MCF 10A (cell line): Measurements from ENCODE around the gene DAB2. TPM values are rescaled to one million over a fixed set of nuclear protein-coding genes. Genes with fewer than 3 reads are reported as not detected.

Experiments used
- BruUV-seq: library from RNA; stranded (reverse); fragments of 400-500 nt; replicated peaks from 2 replicates; lab custom pipeline; 2021; lab: Mats Ljungman, UMichigan
- CTCF ChIA-PET: fragments of 300-600 bp; sonication (Branson Sonifier 250); formaldehyde crosslinking; extraction: SDS; loops from one replicate; lab custom pipeline; 2021; ENCODE audit warnings: antibody characterized with exemption, inconsistent platforms; lab: Yijun Ruan, JAX
- POLR2A ChIA-PET: fragments of 300-600, 350-650 bp; sonication (Branson Sonifier 250); formaldehyde crosslinking; extraction: SDS; loops from one replicate; lab custom pipeline; 2020; ENCODE audit warnings: antibody characterized with exemption, inconsistent platforms; lab: Yijun Ruan, JAX
- DNase-seq: peaks from one replicate; pipeline ENCODE4 v3.0.0-alpha.2; 2018; ENCODE audit not compliant: unreplicated experiment
- H3K27ac Mint-ChIP-seq: one replicate; pipeline ENCODE4 v1.8.0; 2022; ENCODE audit warnings: mild to moderate bottlenecking, low read depth, mixed read lengths; ENCODE audit not compliant: unreplicated experiment
- H3K27me3 Mint-ChIP-seq: one replicate; pipeline ENCODE4 v1.8.0; 2022; ENCODE audit warnings: mixed read lengths; ENCODE audit not compliant: insufficient read depth, unreplicated experiment
- H3K36me3 Mint-ChIP-seq: one replicate; pipeline ENCODE4 v1.8.0; 2022; ENCODE audit warnings: mild to moderate bottlenecking, moderate library complexity, mixed read lengths; ENCODE audit not compliant: insufficient read depth, unreplicated experiment
- H3K4me1 Mint-ChIP-seq: one replicate; pipeline ENCODE4 v1.8.0; 2022; ENCODE audit warnings: mixed read lengths; ENCODE audit not compliant: insufficient read depth, unreplicated experiment
- H3K4me3 Mint-ChIP-seq: one replicate; pipeline ENCODE4 v1.8.0; 2022; ENCODE audit warnings: mild to moderate bottlenecking, moderate library complexity, mixed read lengths; ENCODE audit not compliant: unreplicated experiment
- H3K9me3 Mint-ChIP-seq: one replicate; pipeline ENCODE4 v1.8.0; 2022; ENCODE audit warnings: mixed read lengths; ENCODE audit not compliant: unreplicated experiment
- CTCF ChIP-seq: fragments of 200-600 bp; IDR thresholded peaks from one replicate; pipeline ENCODE4 v1.8.0; 2022; ENCODE audit warnings: antibody characterized with exemption, mild to moderate bottlenecking; ENCODE audit not compliant: unreplicated experiment
- intact Hi-C: fragments of 100-400 bp; cut with micrococcal nuclease; formaldehyde crosslinking; loops from 2 replicates; pipeline ENCODE4 v1.14.1; 2022
- total RNA-seq: library from RNA; stranded (reverse); gene quantifications from 2 replicates; pipeline ENCODE4 v1.2.3, GENCODE V29; 2022

Gene DAB2
- total RNA-seq, 1 experiment from 2014 or later, result 0.68 TPM

GRCh38 chr5:39423331-39423751 lies 1.4 kb downstream of the DAB2 start:
- H3K27ac Mint-ChIP-seq, result no peak overlapping the region
- no peaks in the 10 kb centered on the region for H3K36me3 Mint-ChIP-seq
- H3K4me1 Mint-ChIP-seq, result peaks cover 5% of the 10 kb centered on the region
- peaks cover 18% of the 10 kb centered on the region for H3K27me3 Mint-ChIP-seq
- H3K9me3 Mint-ChIP-seq, result no peaks in the 10 kb centered on the region
- TF ChIP-seq CTCF, result no peak
- intact Hi-C loops, result no loop called here
- no peak overlapping the region for H3K4me3 Mint-ChIP-seq
- POLR2A ChIA-PET, result interaction anchor here (1.1 to 1.8 kb wide), 2 partner anchors 10 to 24 kb away, joined by 4 to 5 read pairs; no protein-coding TSS in a partner anchor
- BruUV-seq, result no TSS peak
- no peak for DNase-seq
- CTCF ChIA-PET, result interaction anchor here (1.7 to 3.7 kb wide), 2 partner anchors 12 to 47 kb away, joined by 5 to 13 read pairs; no protein-coding TSS in a partner anchor

DNA sequence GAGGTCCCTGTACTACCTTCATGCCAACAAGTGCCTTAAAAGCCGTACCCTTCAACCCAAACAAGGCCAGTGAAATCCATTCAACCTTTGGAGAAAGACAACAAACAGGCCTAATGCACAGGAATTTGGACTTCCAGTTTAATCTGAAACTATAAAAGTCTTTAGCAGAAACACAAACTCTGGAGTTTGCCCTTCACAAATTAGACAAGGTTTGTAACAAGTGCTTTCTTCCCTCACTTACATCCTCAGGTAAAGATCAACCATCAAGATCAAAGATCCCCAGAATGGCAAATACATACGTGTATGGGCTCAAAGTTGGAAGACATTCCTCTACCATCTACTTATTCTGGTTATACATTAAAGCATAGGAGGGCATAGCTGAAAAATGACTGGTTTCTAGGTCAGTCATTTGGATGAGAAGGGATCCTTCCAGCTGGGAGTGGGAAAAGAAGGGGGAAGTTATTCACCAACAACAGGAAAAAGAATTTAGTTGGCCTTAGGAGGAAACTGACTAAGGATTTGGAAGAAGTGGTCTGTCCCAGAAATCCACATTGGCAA lies 2.0 kb downstream of the DAB2 start:
- Mint-ChIP-seq H3K4me1 (peaks cover 5% of the 10 kb centered on the region), H3K36me3 (no peaks in the 10 kb centered on the region), H3K9me3 (no peaks in the 10 kb centered on the region), H3K4me3 (no peak overlapping the region), H3K27ac (no peak overlapping the region), H3K27me3 (peaks cover 16% of the 10 kb centered on the region)
- intact Hi-C loops, result no loop called here
- DNase-seq, result no peak
- BruUV-seq, result no TSS peak
- no peak for TF ChIP-seq CTCF
- ChIA-PET POLR2A (interaction anchor here (1.1 kb wide), 1 partner anchor 9 kb away, joined by 5 read pairs; no protein-coding TSS in a partner anchor), CTCF (interaction anchor here (0.6 to 3.7 kb wide), 3 partner anchors 20 to 140 kb away, joined by 3 to 13 read pairs (median 3); no protein-coding TSS in a partner anchor)

GRCh38 chr5:39422036-39422606 lies 2.7 kb downstream of the DAB2 start:
- Mint-ChIP-seq H3K9me3 (no peaks in the 10 kb centered on the region), H3K27ac (no peak overlapping the region), H3K4me1 (peaks cover 5% of the 10 kb centered on the region), H3K27me3 (peaks cover 10% of the 10 kb centered on the region), H3K36me3 (no peaks in the 10 kb centered on the region), H3K4me3 (no peak overlapping the region)
- CTCF ChIA-PET, result interaction anchor here (1.6 kb wide), 1 partner anchor 19 kb away, joined by 3 read pairs; no protein-coding TSS in a partner anchor
- POLR2A ChIA-PET, result no interaction called here
- TF ChIP-seq CTCF, result no peak
- intact Hi-C loops, result no loop called here
- BruUV-seq, result no TSS peak
- no peak for DNase-seq

DNA sequence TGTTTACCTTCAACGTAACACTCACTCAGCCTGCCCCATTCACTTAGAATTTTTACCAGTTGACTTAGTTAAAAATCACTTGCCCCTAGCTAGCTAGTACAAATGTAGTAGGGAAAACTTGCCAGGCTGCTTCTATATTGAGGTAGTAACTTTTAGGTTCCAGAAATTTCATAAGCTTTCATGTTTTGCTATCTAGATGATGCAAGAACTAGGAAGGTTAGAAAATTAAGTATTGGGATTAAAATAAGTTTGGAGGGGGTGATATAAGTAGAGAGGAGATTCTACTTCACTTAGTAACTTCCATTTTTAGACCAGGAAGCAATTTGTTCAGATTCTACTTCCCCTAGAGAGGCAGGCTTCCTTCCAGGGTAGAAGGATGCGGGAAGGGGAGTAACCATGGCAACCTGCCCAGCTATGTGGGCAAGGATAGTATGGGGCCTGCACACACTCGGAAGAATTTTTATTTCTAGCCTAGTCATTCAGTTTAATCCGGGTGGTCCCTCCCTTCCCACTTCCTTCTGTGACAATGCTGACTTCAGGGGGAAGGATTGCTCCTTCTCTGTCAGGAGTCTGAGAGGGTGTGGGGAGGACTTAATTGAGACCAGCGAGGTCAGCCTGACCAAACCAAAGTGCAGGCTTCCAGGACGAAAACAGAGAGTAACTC lies 4.2 kb downstream of the DAB2 start:
- H3K27ac Mint-ChIP-seq, result no peak overlapping the region

More for the DNA sequence above, 4.2 kb downstream of the DAB2 start:
- H3K36me3 Mint-ChIP-seq, result no peaks in the 10 kb centered on the region
- H3K9me3 Mint-ChIP-seq, result no peaks in the 10 kb centered on the region
- CTCF ChIA-PET, result interaction anchor here (0.7 kb wide), 1 partner anchor 10 kb away, joined by 4 read pairs; no protein-coding TSS in a partner anchor
- POLR2A ChIA-PET, result interaction anchor here (0.8 kb wide), 1 partner anchor 9 kb away, joined by 3 read pairs; no protein-coding TSS in a partner anchor
- no peak for DNase-seq
- TF ChIP-seq CTCF, result no peak
- H3K4me1 Mint-ChIP-seq, result peaks cover 5% of the 10 kb centered on the region
- intact Hi-C loops, result no loop called here
- H3K27me3 Mint-ChIP-seq, result no peaks in the 10 kb centered on the region
- BruUV-seq, result no TSS peak
- H3K4me3 Mint-ChIP-seq, result no peak overlapping the region
